PC-3 (cell line): ENCODE measurements around the gene SLFNL1.

ENCODE experiments used
- CTCF ChIP-seq: fragments of 300-600 bp; sonication (generic); conservative IDR thresholded peaks from 2 replicates; pipeline ENCODE4 v1.5.1; 2017; ENCODE audit warnings: antibody characterized with exemption, low read depth, mild to moderate bottlenecking, low read length
- EZH2 ChIP-seq: fragments of 300-600 bp; sonication (generic); IDR thresholded peaks from one replicate; pipeline ENCODE4 v1.6.1; 2017; ENCODE audit warnings: antibody characterized with exemption, mild to moderate bottlenecking, low read length; ENCODE audit not compliant: unreplicated experiment
- EZH2phosphoT487 ChIP-seq: fragments of 300-600 bp; sonication (generic); IDR thresholded peaks from 2 replicates; pipeline ENCODE4 v1.6.1; 2018; ENCODE audit warnings: mild to moderate bottlenecking, antibody characterized with exemption, low read length, borderline replicate concordance

- TF ChIP-seq CTCF (no peak), EZH2 (no peak), EZH2phosphoT487 (no peak)
Measured at GRCh38 chr1:40973912-40974311, 47.6 kb downstream of the SLFNL1 start.
